ENCODE results near the gene LSM3. TPM values are rescaled to one million over a fixed set of nuclear protein-coding genes. Genes with fewer than 3 reads are reported as not detected.

LSM3 gene
- total RNA-seq, 1 donor from 2014 or later, result 12.4 TPM

DNA sequence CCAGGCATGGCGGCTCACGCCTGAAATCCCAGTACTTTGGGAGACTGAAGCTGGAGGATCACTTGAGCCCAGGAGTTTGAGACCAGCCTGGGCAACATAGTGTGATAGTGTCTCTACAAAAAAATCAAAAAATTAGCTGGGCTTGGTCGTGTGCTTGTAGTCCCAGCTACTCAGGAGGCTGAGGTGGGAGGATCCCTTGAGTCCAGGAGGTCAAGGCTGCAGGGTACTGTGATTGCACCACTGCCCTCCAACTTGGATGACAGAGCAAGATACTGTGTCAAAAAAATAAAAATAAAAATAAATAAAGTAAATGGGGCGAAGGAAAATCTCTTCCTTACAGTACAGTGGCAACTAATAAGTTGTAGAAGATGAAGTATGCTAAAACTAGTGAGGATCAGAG lies 29.6 kb downstream of the LSM3 start:
- no peak for DNase-seq (ENCODE audit: extremely low spot score, unreplicated experiment)

DNA sequence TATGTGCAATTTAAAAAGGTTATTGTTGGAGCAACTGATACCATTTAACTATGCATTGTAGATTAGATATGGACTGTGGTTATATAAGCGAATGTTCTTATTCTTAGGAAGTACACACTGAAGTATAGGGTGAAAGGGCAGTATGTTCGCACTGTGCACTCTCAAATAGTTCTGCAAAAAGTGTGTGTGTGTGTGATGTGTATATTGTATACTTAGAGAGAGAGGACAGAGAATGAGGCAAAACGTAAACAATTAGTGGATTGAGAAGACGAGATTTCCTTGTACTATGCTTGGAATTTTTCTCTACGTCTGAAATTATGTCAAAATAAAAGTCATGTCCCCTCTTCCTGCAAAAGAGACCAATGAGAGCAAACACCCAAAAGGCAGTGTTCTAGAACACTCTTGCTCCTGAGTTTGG lies 30.4 kb downstream of the LSM3 start:
- TF ChIP-seq, protein P1, sequence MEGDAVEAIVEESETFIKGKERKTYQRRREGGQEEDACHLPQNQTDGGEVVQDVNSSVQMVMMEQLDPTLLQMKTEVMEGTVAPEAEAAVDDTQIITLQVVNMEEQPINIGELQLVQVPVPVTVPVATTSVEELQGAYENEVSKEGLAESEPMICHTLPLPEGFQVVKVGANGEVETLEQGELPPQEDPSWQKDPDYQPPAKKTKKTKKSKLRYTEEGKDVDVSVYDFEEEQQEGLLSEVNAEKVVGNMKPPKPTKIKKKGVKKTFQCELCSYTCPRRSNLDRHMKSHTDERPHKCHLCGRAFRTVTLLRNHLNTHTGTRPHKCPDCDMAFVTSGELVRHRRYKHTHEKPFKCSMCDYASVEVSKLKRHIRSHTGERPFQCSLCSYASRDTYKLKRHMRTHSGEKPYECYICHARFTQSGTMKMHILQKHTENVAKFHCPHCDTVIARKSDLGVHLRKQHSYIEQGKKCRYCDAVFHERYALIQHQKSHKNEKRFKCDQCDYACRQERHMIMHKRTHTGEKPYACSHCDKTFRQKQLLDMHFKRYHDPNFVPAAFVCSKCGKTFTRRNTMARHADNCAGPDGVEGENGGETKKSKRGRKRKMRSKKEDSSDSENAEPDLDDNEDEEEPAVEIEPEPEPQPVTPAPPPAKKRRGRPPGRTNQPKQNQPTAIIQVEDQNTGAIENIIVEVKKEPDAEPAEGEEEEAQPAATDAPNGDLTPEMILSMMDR (conservative IDR thresholded peaks at IDR 0.05), result no peak
- H3K4me3 Mint-ChIP-seq, result no peak overlapping the region
- H3K27ac Mint-ChIP-seq, result no peak overlapping the region
- no peak for DNase-seq (ENCODE audit: extremely low spot score, unreplicated experiment)
- peaks cover 18% of the 10 kb centered on the region for H3K4me1 Mint-ChIP-seq (ENCODE audit: unreplicated experiment)
- H3K9me3 Mint-ChIP-seq, result no peaks in the 10 kb centered on the region
- peaks cover 4% of the 10 kb centered on the region for H3K27me3 Mint-ChIP-seq
- H3K36me3 Mint-ChIP-seq, result peaks cover 3% of the 10 kb centered on the region

More for the DNA sequence above, 29.6 kb downstream of the LSM3 start:
- peaks cover 4% of the 10 kb centered on the region for H3K27me3 Mint-ChIP-seq
- H3K27ac Mint-ChIP-seq, result no peak overlapping the region
- H3K4me1 Mint-ChIP-seq (ENCODE audit: unreplicated experiment), result peaks cover 24% of the 10 kb centered on the region
- H3K9me3 Mint-ChIP-seq, result no peaks in the 10 kb centered on the region
- TF ChIP-seq, protein P1 (conservative IDR thresholded peaks at IDR 0.05), result no peak
- peaks cover 3% of the 10 kb centered on the region for H3K36me3 Mint-ChIP-seq
- H3K4me3 Mint-ChIP-seq, result no peak overlapping the region

DNA sequence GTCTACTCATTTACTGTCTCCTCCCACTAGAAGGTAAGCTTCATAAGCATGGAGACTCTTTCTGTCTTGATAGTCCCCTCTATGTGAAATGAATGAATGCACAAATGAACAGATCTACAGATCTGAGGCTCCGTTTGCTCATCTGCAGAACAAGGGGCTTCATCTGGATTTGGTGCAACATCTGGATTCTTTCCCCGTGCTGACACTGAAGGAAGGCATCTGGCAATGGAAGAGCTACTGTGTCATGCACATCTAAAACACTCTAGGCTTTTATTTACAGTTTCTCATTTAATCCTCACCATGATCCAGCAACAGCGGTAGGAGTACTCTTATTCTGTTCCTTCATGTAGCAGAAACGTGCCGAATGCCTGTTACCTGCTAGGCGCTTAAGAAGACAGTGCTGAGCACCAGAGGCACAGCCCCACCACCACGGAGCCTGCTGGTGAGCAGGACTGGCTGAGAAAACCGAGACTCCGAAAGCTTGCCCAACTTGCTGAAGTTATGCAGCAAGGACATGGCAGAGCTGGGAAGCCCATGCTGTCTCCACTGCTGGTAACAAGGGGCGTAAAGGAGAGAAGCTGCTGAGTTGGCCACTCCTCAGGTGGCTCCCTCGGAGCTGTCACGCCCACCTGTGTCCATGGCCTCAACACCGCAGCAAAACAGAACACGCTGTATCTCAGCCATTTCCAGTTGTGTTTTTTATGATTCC lies 31.1 kb downstream of the LSM3 start:
- no peak for DNase-seq (ENCODE audit: extremely low spot score, unreplicated experiment)
- H3K27ac Mint-ChIP-seq, result no peak overlapping the region

DNA sequence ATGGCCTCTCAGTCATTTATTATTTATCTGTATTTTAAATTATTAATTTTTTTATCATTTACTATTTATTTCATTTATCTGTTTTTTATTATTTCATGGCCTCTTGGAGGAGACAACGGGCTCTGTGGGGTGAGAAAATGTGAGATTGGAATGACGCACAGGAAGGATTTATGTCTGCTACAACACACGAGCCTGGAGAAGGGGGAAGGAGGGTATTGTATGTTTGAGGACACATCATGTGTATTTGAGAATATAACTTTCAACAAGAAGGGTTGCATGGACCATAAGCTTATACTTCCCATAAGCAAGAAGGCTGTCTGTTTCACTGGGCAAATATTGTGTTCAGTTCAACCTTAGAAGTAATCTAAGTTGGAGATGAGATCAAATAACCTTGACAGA lies 31.7 kb downstream of the LSM3 start:
- H3K9me3 Mint-ChIP-seq, result no peaks in the 10 kb centered on the region
- no peak for DNase-seq (ENCODE audit: extremely low spot score, unreplicated experiment)
- no peak overlapping the region for H3K27ac Mint-ChIP-seq
- peaks cover 4% of the 10 kb centered on the region for H3K27me3 Mint-ChIP-seq
- H3K4me3 Mint-ChIP-seq, result no peak overlapping the region
- TF ChIP-seq, protein P1 (conservative IDR thresholded peaks at IDR 0.05), result no peak
- peaks cover 3% of the 10 kb centered on the region for H3K36me3 Mint-ChIP-seq
- peaks cover 18% of the 10 kb centered on the region for H3K4me1 Mint-ChIP-seq (ENCODE audit: unreplicated experiment)

More for the DNA sequence above, 31.1 kb downstream of the LSM3 start:
- no peak overlapping the region for H3K4me3 Mint-ChIP-seq
- peaks cover 3% of the 10 kb centered on the region for H3K36me3 Mint-ChIP-seq
- peaks cover 4% of the 10 kb centered on the region for H3K27me3 Mint-ChIP-seq
- no peaks in the 10 kb centered on the region for H3K9me3 Mint-ChIP-seq
- TF ChIP-seq, protein P1 (conservative IDR thresholded peaks at IDR 0.05), result no peak
- peaks cover 18% of the 10 kb centered on the region for H3K4me1 Mint-ChIP-seq (ENCODE audit: unreplicated experiment)

DNA sequence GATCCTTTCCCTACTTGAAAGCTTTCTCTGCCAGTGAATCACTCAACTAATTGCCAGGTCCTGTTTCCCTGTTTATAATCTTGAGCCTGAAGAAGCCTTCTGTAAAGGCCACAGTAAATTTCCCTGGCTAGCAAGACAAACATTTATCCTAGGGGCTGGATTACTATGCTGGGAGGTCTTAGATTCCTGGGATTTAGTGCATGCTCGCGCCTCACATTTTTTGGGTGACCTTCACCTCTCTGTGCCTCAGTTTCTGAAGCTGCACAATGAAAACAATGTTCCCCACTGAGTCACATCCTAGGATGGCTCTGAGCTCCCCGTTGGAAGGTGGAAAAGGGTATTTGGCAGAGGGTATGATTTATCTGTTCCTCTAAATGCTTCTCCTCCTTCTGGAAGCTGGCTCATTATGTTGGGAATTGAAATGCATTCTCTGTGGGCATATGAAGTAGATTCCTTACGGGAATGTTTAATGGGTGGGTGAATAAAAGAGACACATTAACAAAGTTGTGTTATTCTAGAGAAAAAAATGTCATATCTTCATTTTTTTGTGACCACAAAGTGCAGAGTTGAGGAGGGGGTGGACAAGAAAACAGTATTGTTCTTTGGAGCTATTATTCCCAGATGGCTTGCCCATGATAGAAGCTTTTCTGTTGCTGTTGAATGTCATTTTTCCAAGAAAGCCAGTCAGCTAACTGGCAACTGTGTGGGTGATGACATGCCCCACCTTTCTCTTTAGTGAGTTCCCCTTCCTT lies 32.4 kb downstream of the LSM3 start:
- Mint-ChIP-seq H3K27me3 (peaks cover 4% of the 10 kb centered on the region), H3K9me3 (no peaks in the 10 kb centered on the region), H3K36me3 (peaks cover 3% of the 10 kb centered on the region), H3K27ac (no peak overlapping the region), H3K4me3 (no peak overlapping the region), H3K4me1 (ENCODE audit: unreplicated experiment) (peaks cover 18% of the 10 kb centered on the region)
- TF ChIP-seq, protein P1 (conservative IDR thresholded peaks at IDR 0.05), result no peak
- DNase-seq (ENCODE audit: extremely low spot score, unreplicated experiment), result no peak
